ENCODE data around the gene CTSW.
"Not testable (repeated sequence)": the region's sequence is repeated elsewhere in the genome, so short reads cannot be mapped to it uniquely, and the experiment has no call there.

CTSW gene, protein sequence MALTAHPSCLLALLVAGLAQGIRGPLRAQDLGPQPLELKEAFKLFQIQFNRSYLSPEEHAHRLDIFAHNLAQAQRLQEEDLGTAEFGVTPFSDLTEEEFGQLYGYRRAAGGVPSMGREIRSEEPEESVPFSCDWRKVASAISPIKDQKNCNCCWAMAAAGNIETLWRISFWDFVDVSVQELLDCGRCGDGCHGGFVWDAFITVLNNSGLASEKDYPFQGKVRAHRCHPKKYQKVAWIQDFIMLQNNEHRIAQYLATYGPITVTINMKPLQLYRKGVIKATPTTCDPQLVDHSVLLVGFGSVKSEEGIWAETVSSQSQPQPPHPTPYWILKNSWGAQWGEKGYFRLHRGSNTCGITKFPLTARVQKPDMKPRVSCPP

DNA sequence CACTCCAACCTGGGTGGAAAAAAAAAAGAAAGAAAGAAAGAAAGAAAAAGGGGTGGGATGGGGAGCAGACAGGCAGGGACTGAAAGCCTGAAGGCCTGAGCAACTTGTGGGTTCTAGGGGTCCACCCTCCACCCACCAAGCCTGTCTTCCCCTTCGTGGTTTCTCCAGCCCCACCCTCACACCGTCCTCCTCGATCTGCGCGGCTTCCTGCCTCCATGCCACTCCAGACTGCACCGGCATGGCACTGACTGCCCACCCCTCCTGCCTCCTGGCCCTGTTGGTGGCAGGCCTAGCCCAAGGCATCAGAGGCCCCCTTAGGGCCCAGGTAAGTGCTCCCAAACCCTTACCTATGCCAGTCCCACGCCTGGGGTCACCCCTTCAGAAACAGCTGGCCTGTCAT, at the start of gene CTSW:
CTSW (plus strand) TSS at position 221 of the 400 bp plus-strand sequence; CDS start at position 239, 18 bp downstream.
- in situ Hi-C loops (cut with MboI; ENCODE audit: low sequenced_read_pairs) = no loop called here

DNA sequence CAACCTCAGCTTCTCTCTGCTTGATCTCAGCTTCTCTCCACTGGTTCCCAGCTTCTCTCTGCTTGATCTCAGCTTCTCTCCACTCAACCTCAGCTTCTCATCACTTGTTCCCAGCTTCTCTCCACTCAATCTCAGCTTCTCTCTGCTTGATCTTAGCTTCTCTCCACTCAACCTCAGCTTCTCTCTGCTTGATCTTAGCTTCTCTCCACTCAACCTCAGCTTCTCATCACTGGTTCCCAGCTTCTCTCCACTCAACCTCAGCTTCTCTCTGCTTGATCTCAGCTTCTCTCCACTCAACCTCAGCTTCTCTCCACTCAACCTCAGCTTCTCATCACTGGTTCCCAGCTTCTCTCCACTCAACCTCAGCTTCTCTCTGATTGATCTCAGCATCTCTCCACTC, 47.4 kb upstream of the CTSW start:
- in situ Hi-C loops (cut with MboI; ENCODE audit: low sequenced_read_pairs) = not testable (repeated sequence)

DNA sequence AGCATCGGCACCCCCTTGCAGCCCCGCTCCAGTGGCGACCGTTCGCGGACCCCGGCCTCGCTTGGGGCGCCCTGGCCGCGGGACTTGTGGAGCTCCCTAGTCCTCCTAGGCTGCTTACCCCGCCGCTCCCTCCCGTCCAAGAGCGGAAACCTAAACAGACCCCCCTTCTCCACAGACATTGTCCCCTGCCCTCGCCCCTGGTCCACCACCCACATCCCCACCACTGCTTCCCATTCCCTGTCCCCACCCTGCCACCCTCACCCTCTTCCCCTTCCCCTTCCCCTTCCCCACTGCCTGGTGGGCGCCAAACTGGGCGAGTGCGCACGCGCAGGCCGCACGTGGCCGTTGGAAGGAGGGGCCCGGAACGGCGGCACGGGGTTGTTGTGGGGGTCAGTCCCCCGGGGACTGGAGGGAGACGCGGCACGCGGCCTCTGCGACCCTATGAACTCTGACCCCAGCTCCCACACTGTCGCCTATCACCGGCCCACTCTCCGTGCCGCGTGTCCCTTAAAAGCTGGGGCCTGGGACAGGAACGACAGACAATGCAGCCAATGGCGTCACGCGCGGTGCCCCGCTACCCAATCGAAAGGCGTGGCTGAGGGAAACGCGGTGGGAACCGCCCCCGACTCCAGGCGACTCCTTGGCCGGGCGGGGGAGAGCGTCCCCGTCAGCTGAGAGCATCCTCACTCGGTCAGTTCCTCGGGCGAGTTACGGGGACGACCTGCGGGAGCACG, 46.2 kb upstream of the CTSW start, which contains the start of gene SNX32:
SNX32 (plus strand) TSS at position 667 of the 734 bp plus-strand sequence. CDS start 103 bp downstream, outside the sequence.
- in situ Hi-C loops (cut with MboI; ENCODE audit: low sequenced_read_pairs) = no loop called here

DNA sequence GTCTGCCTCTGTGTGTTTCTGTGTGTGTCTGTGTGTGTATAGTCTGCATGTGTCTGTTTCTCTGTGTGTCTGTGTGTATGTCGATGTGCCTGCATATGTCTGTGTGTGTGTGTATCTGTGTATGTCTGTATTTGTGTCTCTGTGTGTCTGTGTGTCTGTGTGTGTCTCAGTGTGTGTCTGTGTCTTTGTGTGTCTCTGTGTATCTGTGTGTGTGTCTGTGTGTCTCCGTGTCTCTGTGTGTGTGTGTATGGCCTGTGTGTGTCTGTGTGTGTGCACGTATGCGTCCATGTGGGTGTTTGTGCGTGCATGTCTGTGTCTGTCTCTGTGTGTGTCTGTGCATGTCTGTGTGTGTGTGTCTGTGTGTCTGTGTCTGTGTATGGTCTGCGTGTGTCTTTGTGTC, 45.4 kb upstream of the CTSW start:
- in situ Hi-C loops (cut with MboI; ENCODE audit: low sequenced_read_pairs) = no loop called here

DNA sequence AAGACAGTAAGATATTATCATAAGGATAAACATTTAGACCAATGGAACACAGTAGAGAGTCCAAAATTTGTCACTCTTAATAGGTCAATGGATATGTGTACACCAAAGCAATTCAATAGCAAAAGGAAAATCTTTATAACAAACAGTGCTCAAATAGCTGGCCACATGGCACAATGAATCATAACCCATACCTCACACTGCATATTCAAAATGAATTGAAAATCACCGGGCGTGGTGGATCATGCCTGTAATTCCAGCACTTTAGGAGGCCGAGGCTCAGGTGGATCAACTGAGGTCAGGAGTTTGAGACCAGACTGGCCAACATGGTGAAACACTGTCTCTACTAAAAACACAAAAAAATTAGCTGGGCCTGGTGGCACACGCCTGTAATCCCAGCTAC, 37.5 kb upstream of the CTSW start:
- in situ Hi-C loops (cut with MboI; ENCODE audit: low sequenced_read_pairs) = no loop called here

DNA sequence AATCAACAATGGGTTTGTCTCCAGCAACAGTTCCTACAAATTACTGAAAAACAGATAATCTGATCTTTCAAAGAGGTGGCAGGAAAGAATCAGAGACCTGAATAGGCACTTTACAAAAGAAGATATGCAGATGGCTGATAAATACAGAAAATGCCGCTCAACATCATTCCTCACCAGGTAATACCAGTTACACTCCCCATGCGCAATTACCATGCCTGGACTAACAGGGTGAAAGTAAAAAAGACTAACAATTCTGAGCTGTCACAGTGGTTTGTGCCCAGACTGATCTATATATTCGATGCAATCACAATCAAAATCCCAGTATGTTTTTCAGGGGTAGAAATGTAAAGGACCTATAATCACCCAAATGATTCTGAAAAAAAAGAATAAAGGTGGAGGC, 35.8 kb upstream of the CTSW start:
- in situ Hi-C loops (cut with MboI; ENCODE audit: low sequenced_read_pairs) = no loop called here

DNA sequence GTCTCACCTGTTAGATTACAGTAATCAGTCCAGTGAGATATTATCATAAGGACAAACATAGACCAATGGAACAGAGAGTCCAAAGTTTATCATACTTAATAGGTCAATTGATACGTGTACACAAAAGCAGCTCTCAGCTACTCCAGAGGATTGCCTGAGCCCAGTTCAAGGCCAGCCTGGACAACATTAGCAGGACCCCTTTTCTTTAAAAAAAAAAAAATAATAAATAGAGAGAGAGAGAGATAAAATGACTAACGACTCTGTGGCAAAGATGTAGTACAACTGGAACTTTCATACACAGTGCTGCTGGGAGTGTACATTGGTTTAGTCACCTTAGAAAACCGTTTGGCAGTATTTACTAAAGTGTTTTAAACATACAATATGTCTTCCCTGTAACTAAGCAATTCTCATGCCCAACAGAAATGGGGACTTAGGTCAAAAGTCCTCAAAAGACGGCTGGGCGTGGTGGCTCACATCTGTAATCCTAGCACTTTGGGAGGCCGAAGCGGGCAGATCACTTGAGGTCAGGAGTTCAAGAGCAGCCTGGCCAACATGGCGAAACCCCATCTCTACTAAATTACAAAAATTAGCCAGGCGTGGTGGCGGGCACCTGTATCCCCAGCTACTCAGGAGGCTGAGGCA, 35.3 kb upstream of the CTSW start:
- in situ Hi-C loops (cut with MboI; ENCODE audit: low sequenced_read_pairs) = no loop called here

DNA sequence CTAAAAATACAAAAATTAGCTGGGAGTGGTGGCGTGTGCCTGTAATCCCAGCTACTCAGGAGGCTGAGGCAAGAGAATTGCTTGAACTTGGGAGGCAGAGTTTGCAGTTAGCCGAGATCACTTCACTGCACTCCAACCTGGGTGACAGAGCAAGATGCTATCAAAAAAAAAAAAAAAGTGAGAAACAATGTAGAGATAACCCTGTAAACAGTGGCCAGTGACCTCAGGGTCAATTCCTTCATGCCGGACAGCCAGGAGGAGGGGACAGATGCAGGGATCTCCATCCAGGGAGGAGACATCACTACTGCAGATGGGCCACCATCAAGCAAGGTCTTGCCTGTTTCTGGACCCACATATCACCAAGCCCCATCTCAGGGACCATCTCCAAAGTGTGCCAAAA, 31.9 kb upstream of the CTSW start:
- in situ Hi-C loops (cut with MboI; ENCODE audit: low sequenced_read_pairs) = no loop called here

DNA sequence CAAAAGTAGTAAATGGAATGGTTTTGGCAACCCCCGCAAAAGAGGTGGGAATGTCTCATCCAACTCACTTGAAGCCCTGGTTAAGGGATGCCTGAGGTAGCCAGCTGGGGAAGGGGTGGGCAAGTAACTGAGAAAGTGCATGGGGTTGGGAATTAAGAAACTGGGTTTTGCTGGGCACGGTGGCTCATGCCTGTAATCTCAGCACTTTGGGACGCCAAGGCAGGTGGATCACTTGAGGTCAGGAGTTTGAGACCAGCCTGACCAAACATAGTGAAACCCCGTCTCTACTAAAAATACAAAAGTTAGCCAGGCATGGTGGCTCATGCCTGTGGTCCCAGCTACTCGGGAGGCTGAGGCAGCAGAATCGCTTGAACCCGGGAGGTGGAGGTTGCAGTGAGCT, 30.9 kb upstream of the CTSW start:
- in situ Hi-C loops (cut with MboI; ENCODE audit: low sequenced_read_pairs) = not testable (repeated sequence)

DNA sequence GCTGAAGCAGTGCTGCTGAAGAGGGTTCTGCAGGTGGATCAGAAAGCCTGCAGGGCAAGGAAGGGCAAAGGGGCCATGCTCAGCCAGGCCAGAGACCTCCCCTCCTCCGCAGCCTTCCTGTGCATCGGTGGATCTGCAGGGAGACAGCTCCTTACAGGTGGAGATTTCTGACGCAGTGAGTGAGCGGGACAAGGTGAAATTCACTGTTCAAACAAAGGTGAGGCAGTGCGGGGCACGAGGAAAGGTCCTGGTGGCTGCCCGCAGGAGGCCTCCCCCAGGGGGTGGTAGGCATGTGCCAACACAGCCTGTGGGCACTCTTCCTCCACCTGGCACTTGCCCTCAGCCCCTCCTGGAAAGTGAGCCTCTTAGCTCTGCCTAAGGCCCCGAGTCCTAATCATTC, 30.3 kb upstream of the CTSW start:
- in situ Hi-C loops (cut with MboI; ENCODE audit: low sequenced_read_pairs) = no loop called here

DNA sequence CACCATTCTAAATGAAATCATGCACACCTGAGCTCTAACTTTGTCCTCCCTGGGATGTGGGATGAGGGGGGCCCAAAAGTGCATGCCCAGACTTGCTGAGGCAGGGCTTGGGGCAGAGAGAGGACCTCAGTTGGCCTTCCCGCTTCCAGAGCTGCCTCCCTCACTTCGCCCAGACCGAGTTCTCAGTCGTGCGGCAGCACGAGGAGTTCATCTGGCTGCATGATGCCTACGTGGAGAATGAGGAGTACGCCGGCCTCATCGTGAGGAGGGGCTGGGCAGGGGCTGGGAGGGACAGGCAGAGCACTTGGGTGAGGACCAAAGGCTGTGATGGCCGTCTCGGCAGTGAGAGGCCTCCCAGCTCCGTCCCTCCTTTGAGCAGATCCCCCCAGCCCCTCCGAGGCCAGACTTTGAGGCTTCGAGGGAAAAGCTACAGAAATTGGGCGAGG, 29.8 kb upstream of the CTSW start:
- in situ Hi-C loops (cut with MboI; ENCODE audit: low sequenced_read_pairs) = no loop called here

DNA sequence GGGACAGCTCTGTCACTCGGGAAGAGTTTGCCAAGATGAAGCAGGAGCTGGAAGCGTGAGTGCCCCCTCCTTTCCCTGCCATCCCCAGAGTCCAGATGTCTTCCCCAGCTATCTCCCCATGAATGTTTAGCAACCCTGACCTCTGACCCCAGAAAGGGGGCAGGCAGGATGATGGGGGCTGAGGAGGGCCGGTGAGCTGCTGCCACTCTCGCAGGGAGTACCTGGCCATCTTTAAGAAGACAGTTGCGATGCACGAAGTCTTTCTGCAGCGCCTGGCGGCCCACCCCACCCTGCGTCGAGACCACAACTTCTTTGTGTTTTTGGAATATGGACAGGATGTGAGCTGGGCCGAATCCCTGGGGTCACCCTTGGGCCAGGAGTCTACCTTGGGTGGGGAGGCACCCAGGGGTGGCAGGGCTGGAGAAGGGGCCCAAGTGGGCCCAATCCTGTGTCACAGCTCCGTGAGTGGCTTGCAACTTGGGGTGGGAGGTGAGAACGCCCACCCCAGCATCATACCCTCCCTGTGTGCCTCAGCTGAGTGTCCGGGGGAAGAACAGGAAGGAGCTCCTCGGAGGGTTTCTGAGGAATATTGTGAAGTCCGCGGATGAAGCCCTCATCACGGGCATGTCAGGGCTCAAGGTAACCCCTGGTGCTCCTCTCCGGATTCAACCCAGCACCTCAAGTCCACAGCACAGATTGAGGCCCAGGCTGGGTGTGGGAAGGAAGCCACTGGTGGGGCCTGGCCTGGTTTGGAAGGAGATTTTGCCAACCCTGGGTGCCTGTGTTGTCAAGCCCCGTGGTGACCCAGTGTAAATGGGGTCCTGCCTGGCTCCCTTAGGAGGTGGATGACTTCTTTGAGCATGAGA, 29.2 kb upstream of the CTSW start:
- in situ Hi-C loops (cut with MboI; ENCODE audit: low sequenced_read_pairs) = no loop called here

DNA sequence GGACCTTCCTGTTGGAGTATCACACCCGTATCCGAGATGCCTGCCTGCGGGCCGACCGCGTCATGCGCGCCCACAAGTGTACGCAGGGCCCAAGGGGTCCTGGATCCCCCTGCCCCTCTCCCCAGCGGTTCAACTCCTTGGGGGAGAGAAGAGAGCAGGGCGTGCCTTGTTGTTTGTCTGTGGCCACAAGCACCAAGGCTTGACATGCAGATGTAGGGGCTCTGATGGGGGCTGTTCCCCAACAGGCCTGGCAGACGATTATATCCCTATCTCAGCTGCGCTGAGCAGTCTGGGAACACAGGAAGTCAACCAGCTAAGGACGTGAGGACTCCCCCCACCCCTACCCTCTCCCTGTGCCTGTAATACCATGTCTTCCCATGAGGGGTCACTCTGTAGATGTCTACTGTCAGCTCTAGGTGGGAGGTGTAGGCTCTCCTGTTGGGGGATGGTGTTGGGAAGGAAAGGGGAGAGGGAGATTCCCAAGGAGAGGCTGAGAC, 28.5 kb upstream of the CTSW start:
- in situ Hi-C loops (cut with MboI; ENCODE audit: low sequenced_read_pairs) = no loop called here

DNA sequence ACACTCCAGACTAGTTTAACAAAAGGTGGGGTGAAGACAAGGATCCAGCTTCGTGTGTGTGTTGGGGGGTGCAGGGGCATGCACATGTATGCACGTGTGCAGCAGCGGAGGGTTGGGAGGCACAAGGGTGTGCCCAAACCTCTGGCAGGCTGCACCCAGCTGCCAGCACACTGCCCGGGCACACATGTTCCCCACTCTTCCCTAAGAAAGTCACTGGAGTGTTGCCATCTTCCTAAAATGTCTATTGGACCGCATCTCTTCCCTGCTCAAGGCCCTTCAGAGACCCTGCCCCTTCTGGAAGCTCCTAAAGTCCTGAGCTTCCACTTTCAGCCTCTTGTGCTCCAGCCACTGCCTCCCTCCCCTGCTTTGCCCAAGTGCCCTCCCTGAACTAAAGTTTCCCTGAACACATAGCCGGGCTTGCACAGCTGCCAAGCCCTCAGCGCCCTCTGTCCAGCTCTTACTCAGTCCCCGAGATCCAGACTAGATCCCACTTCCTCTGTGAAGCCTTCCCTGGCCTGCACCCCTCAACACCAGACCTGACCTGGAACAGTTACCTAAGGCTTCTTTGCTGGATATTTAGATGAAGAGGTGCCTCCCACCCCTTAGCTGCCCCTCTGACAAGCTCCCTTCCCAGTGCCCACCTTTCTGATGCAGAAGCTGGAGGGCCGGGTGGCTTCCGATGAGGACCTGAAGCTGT, 27.7 kb upstream of the CTSW start:
- in situ Hi-C loops (cut with MboI; ENCODE audit: low sequenced_read_pairs) = no loop called here

DNA sequence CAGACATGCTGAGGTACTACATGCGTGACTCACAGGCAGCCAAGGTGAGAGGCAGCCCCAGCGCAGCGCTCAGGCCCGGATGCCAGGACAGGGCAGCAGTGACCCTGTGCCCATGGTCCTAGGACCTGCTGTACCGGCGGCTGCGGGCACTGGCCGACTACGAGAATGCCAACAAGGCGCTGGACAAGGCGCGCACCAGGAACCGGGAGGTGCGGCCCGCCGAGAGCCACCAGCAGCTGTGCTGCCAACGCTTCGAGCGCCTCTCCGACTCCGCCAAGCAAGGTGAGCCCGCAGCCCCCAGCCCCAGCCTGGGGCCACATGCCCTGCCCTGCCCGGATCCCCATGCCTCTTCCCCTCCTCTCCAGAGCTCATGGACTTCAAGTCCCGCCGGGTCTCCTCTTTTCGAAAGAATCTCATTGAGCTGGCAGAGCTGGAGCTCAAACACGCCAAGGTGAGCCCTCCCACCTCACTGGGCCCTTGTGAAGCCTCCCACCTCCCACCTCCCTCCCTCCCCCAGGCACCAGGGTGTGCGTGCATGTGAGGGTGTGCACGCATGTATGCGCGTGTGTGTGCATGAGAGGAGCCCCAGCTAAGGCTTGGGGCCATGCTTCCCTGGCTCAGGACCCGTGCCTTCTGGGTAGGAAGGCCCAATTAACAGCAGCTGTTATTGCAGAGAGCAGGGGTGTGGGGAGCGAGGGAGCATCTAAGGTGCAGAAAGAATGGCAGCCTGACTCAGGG, 27.0 kb upstream of the CTSW start:
- in situ Hi-C loops (cut with MboI; ENCODE audit: low sequenced_read_pairs) = no loop called here

DNA sequence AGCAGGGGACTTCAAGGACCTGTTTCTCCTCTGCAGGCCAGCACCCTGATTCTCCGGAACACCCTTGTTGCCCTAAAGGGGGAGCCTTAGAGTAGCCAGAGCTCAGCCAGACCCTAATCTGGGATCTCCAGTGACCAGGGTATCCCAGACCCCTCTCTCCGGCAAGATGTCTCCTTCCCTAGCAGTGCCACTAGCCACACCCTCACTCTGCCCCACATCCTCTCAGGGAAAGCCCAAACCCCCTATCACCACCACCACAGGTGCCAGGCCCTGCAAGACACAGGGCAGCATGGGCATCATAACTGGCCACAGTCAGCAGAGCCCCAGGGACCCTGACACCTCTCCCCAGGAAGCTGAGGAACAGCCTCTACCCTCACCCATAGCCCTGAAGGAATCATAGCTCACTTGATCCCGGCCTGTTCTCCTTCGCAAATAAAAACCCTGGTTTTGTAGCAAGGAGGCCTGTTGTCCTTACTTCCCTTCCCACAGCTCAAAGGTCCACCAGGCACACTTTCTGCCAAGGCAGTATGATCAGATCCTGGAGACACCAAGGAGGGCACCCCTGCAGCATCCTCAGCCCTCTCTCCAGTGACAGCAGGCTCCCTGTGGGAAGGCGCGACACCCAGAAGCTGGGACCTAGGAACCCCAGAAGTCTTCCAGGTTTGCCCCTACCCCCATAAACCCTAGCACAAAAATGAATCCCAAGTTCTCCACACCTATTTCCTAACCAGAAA, 26.2 kb upstream of the CTSW start:
- in situ Hi-C loops (cut with MboI; ENCODE audit: low sequenced_read_pairs) = no loop called here

DNA sequence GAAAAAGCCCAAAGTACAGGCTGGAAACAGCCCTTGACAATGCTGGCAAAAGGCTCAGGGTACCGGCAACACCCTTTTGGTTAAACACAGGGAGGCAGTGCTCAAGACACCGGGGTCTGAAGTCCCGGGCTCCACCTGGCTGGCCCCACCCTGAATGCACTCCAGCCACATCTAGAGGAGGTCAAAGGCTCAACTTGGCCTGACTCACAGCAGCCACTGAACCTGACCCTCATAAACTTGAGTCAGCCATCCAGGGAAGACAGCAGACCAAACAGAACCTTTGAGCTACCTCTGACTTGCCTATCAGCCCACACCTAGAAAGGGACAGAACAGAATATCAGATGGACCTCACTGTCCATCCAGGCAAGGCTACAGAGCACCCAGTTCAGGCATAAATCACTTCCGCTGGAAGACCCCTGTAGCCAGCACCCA, 25.5 kb upstream of the CTSW start:
- in situ Hi-C loops (cut with MboI; ENCODE audit: low sequenced_read_pairs) = no loop called here

Measured in hTERT RPE-1 (cell line).